ENCODE measurements around the gene HNRNPA0. TPM values are rescaled to one million over a fixed set of nuclear protein-coding genes. Genes with fewer than 3 reads are reported as not detected.

Gene HNRNPA0
- total and polyA plus RNA-seq, 2 experiments from 2014 or later: 15.1 to 39.9 TPM

- TF ChIP-seq, protein P1, sequence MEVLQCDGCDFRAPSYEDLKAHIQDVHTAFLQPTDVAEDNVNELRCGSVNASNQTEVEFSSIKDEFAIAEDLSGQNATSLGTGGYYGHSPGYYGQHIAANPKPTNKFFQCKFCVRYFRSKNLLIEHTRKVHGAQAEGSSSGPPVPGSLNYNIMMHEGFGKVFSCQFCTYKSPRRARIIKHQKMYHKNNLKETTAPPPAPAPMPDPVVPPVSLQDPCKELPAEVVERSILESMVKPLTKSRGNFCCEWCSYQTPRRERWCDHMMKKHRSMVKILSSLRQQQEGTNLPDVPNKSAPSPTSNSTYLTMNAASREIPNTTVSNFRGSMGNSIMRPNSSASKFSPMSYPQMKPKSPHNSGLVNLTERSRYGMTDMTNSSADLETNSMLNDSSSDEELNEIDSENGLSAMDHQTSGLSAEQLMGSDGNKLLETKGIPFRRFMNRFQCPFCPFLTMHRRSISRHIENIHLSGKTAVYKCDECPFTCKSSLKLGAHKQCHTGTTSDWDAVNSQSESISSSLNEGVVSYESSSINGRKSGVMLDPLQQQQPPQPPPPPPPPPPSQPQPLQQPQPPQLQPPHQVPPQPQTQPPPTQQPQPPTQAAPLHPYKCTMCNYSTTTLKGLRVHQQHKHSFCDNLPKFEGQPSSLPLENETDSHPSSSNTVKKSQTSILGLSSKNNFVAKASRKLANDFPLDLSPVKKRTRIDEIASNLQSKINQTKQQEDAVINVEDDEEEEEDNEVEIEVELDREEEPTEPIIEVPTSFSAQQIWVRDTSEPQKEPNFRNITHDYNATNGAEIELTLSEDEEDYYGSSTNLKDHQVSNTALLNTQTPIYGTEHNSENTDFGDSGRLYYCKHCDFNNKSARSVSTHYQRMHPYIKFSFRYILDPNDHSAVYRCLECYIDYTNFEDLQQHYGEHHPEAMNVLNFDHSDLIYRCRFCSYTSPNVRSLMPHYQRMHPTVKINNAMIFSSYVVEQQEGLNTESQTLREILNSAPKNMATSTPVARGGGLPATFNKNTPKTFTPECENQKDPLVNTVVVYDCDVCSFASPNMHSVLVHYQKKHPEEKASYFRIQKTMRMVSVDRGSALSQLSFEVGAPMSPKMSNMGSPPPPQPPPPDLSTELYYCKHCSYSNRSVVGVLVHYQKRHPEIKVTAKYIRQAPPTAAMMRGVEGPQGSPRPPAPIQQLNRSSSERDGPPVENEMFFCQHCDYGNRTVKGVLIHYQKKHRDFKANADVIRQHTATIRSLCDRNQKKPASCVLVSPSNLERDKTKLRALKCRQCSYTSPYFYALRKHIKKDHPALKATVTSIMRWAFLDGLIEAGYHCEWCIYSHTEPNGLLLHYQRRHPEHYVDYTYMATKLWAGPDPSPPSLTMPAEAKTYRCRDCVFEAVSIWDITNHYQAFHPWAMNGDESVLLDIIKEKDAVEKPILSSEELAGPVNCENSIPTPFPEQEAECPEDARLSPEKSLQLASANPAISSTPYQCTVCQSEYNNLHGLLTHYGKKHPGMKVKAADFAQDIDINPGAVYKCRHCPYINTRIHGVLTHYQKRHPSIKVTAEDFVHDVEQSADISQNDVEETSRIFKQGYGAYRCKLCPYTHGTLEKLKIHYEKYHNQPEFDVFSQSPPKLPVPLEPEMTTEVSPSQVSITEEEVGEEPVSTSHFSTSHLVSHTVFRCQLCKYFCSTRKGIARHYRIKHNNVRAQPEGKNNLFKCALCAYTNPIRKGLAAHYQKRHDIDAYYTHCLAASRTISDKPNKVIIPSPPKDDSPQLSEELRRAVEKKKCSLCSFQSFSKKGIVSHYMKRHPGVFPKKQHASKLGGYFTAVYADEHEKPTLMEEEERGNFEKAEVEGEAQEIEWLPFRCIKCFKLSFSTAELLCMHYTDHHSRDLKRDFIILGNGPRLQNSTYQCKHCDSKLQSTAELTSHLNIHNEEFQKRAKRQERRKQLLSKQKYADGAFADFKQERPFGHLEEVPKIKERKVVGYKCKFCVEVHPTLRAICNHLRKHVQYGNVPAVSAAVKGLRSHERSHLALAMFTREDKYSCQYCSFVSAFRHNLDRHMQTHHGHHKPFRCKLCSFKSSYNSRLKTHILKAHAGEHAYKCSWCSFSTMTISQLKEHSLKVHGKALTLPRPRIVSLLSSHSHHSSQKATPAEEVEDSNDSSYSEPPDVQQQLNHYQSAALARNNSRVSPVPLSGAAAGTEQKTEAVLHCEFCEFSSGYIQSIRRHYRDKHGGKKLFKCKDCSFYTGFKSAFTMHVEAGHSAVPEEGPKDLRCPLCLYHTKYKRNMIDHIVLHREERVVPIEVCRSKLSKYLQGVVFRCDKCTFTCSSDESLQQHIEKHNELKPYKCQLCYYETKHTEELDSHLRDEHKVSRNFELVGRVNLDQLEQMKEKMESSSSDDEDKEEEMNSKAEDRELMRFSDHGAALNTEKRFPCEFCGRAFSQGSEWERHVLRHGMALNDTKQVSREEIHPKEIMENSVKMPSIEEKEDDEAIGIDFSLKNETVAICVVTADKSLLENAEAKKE (CRISPR knock-in tag; IDR thresholded peaks at IDR 0.05): no peak
- no peak for TF ChIP-seq ETS1 (IDR thresholded peaks at IDR 0.05)
- TF ChIP-seq NANOG (IDR thresholded peaks at IDR 0.05; ENCODE audit: borderline replicate concordance): no peak
- no peak for TF ChIP-seq EZH2 (IDR thresholded peaks at IDR 0.05; ENCODE audit: low read depth, unreplicated experiment)
- TF ChIP-seq EZH2phosphoT487 (IDR thresholded peaks at IDR 0.05; ENCODE audit: unreplicated experiment): no peak
These were observed 38.7 kb downstream of the HNRNPA0 start (continued) for GRCh38 chr5:137715456-137715855.

- H3K27me3 ChIP-seq (ENCODE audit: insufficient read depth): no peaks in the 10 kb centered on the region
- Mint-ChIP-seq H3K36me3 (ENCODE audit: low read depth) (peaks cover 40% of the 10 kb centered on the region), H3K4me3 (no peak overlapping the region), H3K27ac (no peak overlapping the region), H3K27me3 (ENCODE audit: insufficient read depth, low read depth, poor library complexity) (no peaks in the 10 kb centered on the region), H3K4me1 (no peaks in the 10 kb centered on the region), H3K9me3 (peaks cover 18% of the 10 kb centered on the region)
- H3K4me2 ChIP-seq: no peak overlapping the region
- H3K36me3 ChIP-seq (ENCODE audit: insufficient read depth): peaks cover 19% of the 10 kb centered on the region; the same call in 1 of the 2 replicates
- H3K9me2 ChIP-seq (ENCODE audit: insufficient read depth): no peaks in the 10 kb centered on the region
- TF ChIP-seq EZH2phosphoT487 (IDR thresholded peaks at IDR 0.05; ENCODE audit: unreplicated experiment) (no peak), ETS1 (IDR thresholded peaks at IDR 0.05) (no peak)
- 0 out of 2 replicates have a peak, but pooled peaks cover 3% of the 10 kb centered on the region for H3K79me2 ChIP-seq (replicated peaks; ENCODE audit: insufficient read depth)
- no peak overlapping the region for H3K27ac ChIP-seq (ENCODE audit: low read depth)
- H3K4me3 ChIP-seq: no peak overlapping the region
- H4K20me1 ChIP-seq (replicated peaks; ENCODE audit: insufficient read depth): no peaks in the 10 kb centered on the region; the same call in 1 of the 2 replicates
- H3F3A ChIP-seq (replicated peaks; ENCODE audit: low read depth): no peaks in the 10 kb centered on the region
- ATAC-seq (no peak), DNase-seq (ENCODE audit: low spot score) (no peak)
- no peak overlapping the region for H2AFZ ChIP-seq
- H3K4me1 ChIP-seq (ENCODE audit: insufficient read depth): no peaks in the 10 kb centered on the region
These were observed 39.2 kb downstream of the HNRNPA0 start for GRCh38 chr5:137714946-137715345.

Measured in GM23338 (cell line).